K562 (cell line): ENCODE measurements around the gene FOXRED2. TPM values are rescaled to one million over a fixed set of nuclear protein-coding genes. Genes with fewer than 3 reads are reported as not detected.
A peak's percentile ranks its signal among the peaks of the same experiment; 100 is the strongest.

Source experiments
- CREB1 ChIP-seq, 2 experiments: sonication (generic) in 1 of 2; formaldehyde crosslinking in 1 of 2; IDR thresholded peaks; 2 replicates each; pipeline versions ENCODE4 v1.6.1 to v1.8.0; 2012 to 2022; ENCODE audit warnings: inconsistent platforms in 1 of 2, mild to moderate bottlenecking in 1 of 2, missing genetic modification reagents in 1 of 2, moderate library complexity in 1 of 2
- ETV1 ChIP-seq: fragments of 450-650 bp; conservative IDR thresholded peaks from 2 replicates; pipeline ENCODE4 v1.6.1; 2016; ENCODE audit warnings: missing genetic modification characterization, control low read depth, low read depth, missing compliant biosample characterization
- GABPB2 ChIP-seq: fragments of 250-450 bp; sonication (Bioruptor Pico); conservative IDR thresholded peaks from 2 replicates; pipeline ENCODE4 v1.5.1; 2021; ENCODE audit warnings: mild to moderate bottlenecking
- GTF2E2 ChIP-seq: fragments of 200-800 bp; sonication (Bioruptor generic); IDR thresholded peaks from 2 replicates; pipeline ENCODE4 v1.6.1; 2016; ENCODE audit warnings: missing genetic modification characterization, missing compliant biosample characterization
- KHSRP ChIP-seq: fragments of 450-650 bp; IDR thresholded peaks from 2 replicates; pipeline ENCODE4 v1.6.1; 2017
- KLF1 ChIP-seq: fragments of 450-650 bp; IDR thresholded peaks from 2 replicates; pipeline ENCODE4 v1.6.1; 2016; ENCODE audit warnings: missing genetic modification characterization, missing compliant biosample characterization
- MTA2 ChIP-seq: fragments of 450-650 bp; IDR thresholded peaks from 2 replicates; pipeline ENCODE4 v1.6.1; 2016; ENCODE audit warnings: low read depth
- PRPF4 ChIP-seq: fragments of 200-400 bp; formaldehyde crosslinking; IDR thresholded peaks from one replicate; pipeline ENCODE4 v1.6.1; 2017; ENCODE audit warnings: low read length, low read depth, mild to moderate bottlenecking; ENCODE audit not compliant: insufficient read depth, poor library complexity, severe bottlenecking
- RBFOX2 ChIP-seq: fragments of 200-400 bp; formaldehyde crosslinking; IDR thresholded peaks from 2 replicates; pipeline ENCODE4 v1.6.1; 2017; ENCODE audit warnings: low read depth, mild to moderate bottlenecking, low read length, moderate library complexity
- SIN3A ChIP-seq, 2 experiments: fragments of 150-350 bp in 1 of 2; IDR thresholded peaks; 2 replicates each; pipeline ENCODE4 v1.6.1; 2011 to 2016; ENCODE audit warnings: borderline replicate concordance in 2 of 2, low read depth in 2 of 2, low read length in 2 of 2, mild to moderate bottlenecking in 2 of 2, moderate library complexity in 2 of 2; ENCODE audit not compliant: control insufficient read depth in 1 of 2
- SMARCA4 ChIP-seq: fragments of 450-650 bp; IDR thresholded peaks from 2 replicates; pipeline ENCODE4 v1.6.1; 2016
- SOX6 ChIP-seq: fragments of 450-650 bp; IDR thresholded peaks from 2 replicates; pipeline ENCODE4 v1.6.1; 2014; ENCODE audit warnings: mild to moderate bottlenecking
- TAF7 ChIP-seq: fragments of 450-650 bp; IDR thresholded peaks from 2 replicates; pipeline ENCODE4 v1.6.1; 2016; ENCODE audit warnings: missing genetic modification characterization, missing compliant biosample characterization
- TEAD2 ChIP-seq: fragments of 450-650 bp; IDR thresholded peaks from 2 replicates; pipeline ENCODE4 v1.6.1; 2016; ENCODE audit warnings: missing genetic modification characterization, control low read depth, missing compliant biosample characterization
- polyA plus RNA-seq, 8 experiments: library from polyadenylated mRNA; depleted of rRNA in 4 of 8; stranded (reverse) in 5 of 8; unstranded in 3 of 8; fragments of >200 nt; fragmentation: Nextera tagmentation in 2 of 8; fragmentation: Illumina TruSeq in 1 of 8; extraction: Ambion mirVana in 2 of 8; extraction: Trizol in 1 of 8; gene quantifications; 2 replicates each; pipeline versions ENCODE4 v1.2.1 to v1.2.3, GENCODE V29; 2011 to 2014; ENCODE audit warnings: inconsistent platforms in 1 of 8, missing spikeins in 1 of 8
- total RNA-seq, 7 experiments: library from RNA; depleted of rRNA in 6 of 7; stranded (reverse); fragments of >200 nt in 6 of 7; fragmentation: Illumina TruSeq in 2 of 7; extraction: Trizol in 2 of 7; gene quantifications; 2 replicates each; pipeline versions ENCODE4 v1.2.1 to v1.2.3, GENCODE V29; 2011 to 2021; ENCODE audit warnings: low replicate concordance in 1 of 7
- TF ChIP-seq, protein P1 (sequence below): fragments of 450-650 bp; IDR thresholded peaks from 2 replicates; pipeline ENCODE4 v1.6.1; 2017; ENCODE audit warnings: antibody characterized with exemption
- TF ChIP-seq, protein P2 (sequence below): fragments of 450-650 bp; IDR thresholded peaks from 2 replicates; pipeline ENCODE4 v1.7.1; 2018; ENCODE audit warnings: mild to moderate bottlenecking, low read depth; ENCODE audit not compliant: partially characterized antibody
- TF ChIP-seq, protein P3 (sequence below): fragments of 450-650 bp; conservative IDR thresholded peaks from 2 replicates; pipeline ENCODE4 v1.6.1; 2016; ENCODE audit warnings: missing genetic modification characterization, low read depth, mild to moderate bottlenecking, control low read depth, missing compliant biosample characterization
- TF ChIP-seq, protein P4 (sequence below), 2 experiments: fragments of 450-650 bp in 1 of 2; IDR thresholded peaks; 2 replicates each; pipeline ENCODE4 v1.6.1; 2011 to 2017; ENCODE audit warnings: low read depth in 2 of 2, antibody characterized with exemption in 1 of 2, borderline replicate concordance in 1 of 2, low read length in 1 of 2, mild to moderate bottlenecking in 1 of 2, mixed read lengths in 1 of 2; ENCODE audit not compliant: control insufficient read depth in 1 of 2

FOXRED2 gene
- total and polyA plus RNA-seq, 9 of the 15 experiments (the other 6 are each of a cell fraction or from before 2014, with no cell fraction given) = 2.8 to 48.4 (median 7.8) TPM

DNA sequence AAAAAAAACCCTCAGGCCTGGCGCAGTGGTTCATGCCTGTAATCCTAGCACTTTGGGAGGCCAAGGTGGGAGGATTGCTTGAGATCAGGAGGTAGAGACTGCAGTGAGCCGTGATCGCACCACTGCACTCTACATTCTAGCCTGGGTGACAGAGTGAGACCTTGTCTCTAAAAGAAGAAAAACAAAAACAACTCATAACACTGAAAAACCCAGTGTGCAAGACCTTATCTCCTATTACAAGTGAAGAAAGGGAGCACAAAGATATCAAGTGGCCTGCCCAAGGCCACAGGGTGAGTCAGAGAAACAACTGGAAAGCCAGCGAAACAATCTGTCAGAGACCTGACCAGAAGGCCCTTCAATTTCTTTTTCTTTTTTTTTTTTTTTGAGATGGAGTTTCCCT is 27.9 kb downstream of the FOXRED2 start (continued):
- TF ChIP-seq, protein P1, sequence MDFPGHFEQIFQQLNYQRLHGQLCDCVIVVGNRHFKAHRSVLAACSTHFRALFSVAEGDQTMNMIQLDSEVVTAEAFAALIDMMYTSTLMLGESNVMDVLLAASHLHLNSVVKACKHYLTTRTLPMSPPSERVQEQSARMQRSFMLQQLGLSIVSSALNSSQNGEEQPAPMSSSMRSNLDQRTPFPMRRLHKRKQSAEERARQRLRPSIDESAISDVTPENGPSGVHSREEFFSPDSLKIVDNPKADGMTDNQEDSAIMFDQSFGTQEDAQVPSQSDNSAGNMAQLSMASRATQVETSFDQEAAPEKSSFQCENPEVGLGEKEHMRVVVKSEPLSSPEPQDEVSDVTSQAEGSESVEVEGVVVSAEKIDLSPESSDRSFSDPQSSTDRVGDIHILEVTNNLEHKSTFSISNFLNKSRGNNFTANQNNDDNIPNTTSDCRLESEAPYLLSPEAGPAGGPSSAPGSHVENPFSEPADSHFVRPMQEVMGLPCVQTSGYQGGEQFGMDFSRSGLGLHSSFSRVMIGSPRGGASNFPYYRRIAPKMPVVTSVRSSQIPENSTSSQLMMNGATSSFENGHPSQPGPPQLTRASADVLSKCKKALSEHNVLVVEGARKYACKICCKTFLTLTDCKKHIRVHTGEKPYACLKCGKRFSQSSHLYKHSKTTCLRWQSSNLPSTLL = no peak
- TF ChIP-seq SIN3A (IDR thresholded peaks at IDR 0.05; ENCODE audit: borderline replicate concordance in 2 of 2, control insufficient read depth in 1 of 2, low read depth in 2 of 2, low read length in 2 of 2) (no peak), KLF1 (tag) (no peak), CREB1 (IDR thresholded peaks at IDR 0.05) (no peak), CREB1 (CRISPR knock-in tag; IDR thresholded peaks at IDR 0.05) (no peak), SMARCA4 (peak; percentile 87), ETV1 (tag) (no peak), MTA2 (peak; percentile 41; the same call in 1 of the 2 replicates), RBFOX2 (peak; percentile 32; the same call in 1 of the 2 replicates), KHSRP (no peak), TAF7 (tag) (no peak), TEAD2 (tag) (no peak), GTF2E2 (tag) (no peak), SOX6 (peak; percentile 76), PRPF4 (no peak), GABPB2 (CRISPR knock-in tag) (no peak)
- TF ChIP-seq, protein P2, sequence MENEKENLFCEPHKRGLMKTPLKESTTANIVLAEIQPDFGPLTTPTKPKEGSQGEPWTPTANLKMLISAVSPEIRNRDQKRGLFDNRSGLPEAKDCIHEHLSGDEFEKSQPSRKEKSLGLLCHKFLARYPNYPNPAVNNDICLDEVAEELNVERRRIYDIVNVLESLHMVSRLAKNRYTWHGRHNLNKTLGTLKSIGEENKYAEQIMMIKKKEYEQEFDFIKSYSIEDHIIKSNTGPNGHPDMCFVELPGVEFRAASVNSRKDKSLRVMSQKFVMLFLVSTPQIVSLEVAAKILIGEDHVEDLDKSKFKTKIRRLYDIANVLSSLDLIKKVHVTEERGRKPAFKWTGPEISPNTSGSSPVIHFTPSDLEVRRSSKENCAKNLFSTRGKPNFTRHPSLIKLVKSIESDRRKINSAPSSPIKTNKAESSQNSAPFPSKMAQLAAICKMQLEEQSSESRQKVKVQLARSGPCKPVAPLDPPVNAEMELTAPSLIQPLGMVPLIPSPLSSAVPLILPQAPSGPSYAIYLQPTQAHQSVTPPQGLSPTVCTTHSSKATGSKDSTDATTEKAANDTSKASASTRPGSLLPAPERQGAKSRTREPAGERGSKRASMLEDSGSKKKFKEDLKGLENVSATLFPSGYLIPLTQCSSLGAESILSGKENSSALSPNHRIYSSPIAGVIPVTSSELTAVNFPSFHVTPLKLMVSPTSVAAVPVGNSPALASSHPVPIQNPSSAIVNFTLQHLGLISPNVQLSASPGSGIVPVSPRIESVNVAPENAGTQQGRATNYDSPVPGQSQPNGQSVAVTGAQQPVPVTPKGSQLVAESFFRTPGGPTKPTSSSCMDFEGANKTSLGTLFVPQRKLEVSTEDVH = no peak
- TF ChIP-seq, protein P3, sequence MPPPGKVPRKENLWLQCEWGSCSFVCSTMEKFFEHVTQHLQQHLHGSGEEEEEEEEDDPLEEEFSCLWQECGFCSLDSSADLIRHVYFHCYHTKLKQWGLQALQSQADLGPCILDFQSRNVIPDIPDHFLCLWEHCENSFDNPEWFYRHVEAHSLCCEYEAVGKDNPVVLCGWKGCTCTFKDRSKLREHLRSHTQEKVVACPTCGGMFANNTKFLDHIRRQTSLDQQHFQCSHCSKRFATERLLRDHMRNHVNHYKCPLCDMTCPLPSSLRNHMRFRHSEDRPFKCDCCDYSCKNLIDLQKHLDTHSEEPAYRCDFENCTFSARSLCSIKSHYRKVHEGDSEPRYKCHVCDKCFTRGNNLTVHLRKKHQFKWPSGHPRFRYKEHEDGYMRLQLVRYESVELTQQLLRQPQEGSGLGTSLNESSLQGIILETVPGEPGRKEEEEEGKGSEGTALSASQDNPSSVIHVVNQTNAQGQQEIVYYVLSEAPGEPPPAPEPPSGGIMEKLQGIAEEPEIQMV (tag) = no peak
- TF ChIP-seq, protein P4, sequence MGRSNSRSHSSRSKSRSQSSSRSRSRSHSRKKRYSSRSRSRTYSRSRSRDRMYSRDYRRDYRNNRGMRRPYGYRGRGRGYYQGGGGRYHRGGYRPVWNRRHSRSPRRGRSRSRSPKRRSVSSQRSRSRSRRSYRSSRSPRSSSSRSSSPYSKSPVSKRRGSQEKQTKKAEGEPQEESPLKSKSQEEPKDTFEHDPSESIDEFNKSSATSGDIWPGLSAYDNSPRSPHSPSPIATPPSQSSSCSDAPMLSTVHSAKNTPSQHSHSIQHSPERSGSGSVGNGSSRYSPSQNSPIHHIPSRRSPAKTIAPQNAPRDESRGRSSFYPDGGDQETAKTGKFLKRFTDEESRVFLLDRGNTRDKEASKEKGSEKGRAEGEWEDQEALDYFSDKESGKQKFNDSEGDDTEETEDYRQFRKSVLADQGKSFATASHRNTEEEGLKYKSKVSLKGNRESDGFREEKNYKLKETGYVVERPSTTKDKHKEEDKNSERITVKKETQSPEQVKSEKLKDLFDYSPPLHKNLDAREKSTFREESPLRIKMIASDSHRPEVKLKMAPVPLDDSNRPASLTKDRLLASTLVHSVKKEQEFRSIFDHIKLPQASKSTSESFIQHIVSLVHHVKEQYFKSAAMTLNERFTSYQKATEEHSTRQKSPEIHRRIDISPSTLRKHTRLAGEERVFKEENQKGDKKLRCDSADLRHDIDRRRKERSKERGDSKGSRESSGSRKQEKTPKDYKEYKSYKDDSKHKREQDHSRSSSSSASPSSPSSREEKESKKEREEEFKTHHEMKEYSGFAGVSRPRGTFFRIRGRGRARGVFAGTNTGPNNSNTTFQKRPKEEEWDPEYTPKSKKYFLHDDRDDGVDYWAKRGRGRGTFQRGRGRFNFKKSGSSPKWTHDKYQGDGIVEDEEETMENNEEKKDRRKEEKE (IDR thresholded peaks at IDR 0.05; ENCODE audit: borderline replicate concordance in 1 of 2, control insufficient read depth in 1 of 2, low read depth in 2 of 2, low read length in 1 of 2) = no peak
